Parathyroid adenoma (tissue), 2 donors: ENCODE results near the gene MAL.

ENCODE experiments used
- H2AFZ ChIP-seq: fragments of 300-600 bp; sonication (generic); one replicate; pipeline ENCODE4 v1.7.0; 2017; ENCODE audit warnings: antibody characterized with exemption, mild to moderate bottlenecking
- H3K27ac ChIP-seq: fragments of 300-600 bp; sonication (generic); one replicate; pipeline ENCODE4 v1.7.0; 2017
- H3K27me3 ChIP-seq: fragments of 300-600 bp; sonication (generic); one replicate; pipeline ENCODE4 v1.7.0; 2017; ENCODE audit warnings: low read length; ENCODE audit not compliant: control insufficient read depth, insufficient read depth
- H3K36me3 ChIP-seq: fragments of 300-600 bp; sonication (generic); one replicate; pipeline ENCODE4 v1.7.0; 2017; ENCODE audit warnings: low read length; ENCODE audit not compliant: control insufficient read depth, insufficient read depth
- H3K4me1 ChIP-seq: fragments of 300-600 bp; sonication (generic); one replicate; pipeline ENCODE4 v1.7.0; 2017; ENCODE audit warnings: control low read depth
- H3K4me2 ChIP-seq: fragments of 300-600 bp; sonication (generic); one replicate; pipeline ENCODE4 v1.7.0; 2017; ENCODE audit warnings: low read length
- H3K4me3 ChIP-seq: fragments of 300-600 bp; sonication (generic); one replicate; pipeline ENCODE4 v1.7.0; 2017; ENCODE audit warnings: low read depth, low read length
- H3K79me2 ChIP-seq: fragments of 300-600 bp; sonication (generic); one replicate; pipeline ENCODE4 v1.7.0; 2017; ENCODE audit warnings: control low read depth
- H3K9ac ChIP-seq: fragments of 300-600 bp; sonication (generic); one replicate; pipeline ENCODE4 v1.7.0; 2017; ENCODE audit warnings: mild to moderate bottlenecking
- H3K9me3 ChIP-seq: fragments of 300-600 bp; sonication (generic); one replicate; pipeline ENCODE4 v1.7.0; 2017; ENCODE audit warnings: low read length; ENCODE audit not compliant: control insufficient read depth
- TF ChIP-seq, protein P1 (sequence below): fragments of 300-600 bp; sonication (generic); IDR thresholded peaks from one replicate; pipeline ENCODE4 v1.7.0; 2017; ENCODE audit warnings: antibody characterized with exemption, mild to moderate bottlenecking
- donor health status: primary hyperparathyroidism.

Gene MAL

DNA sequence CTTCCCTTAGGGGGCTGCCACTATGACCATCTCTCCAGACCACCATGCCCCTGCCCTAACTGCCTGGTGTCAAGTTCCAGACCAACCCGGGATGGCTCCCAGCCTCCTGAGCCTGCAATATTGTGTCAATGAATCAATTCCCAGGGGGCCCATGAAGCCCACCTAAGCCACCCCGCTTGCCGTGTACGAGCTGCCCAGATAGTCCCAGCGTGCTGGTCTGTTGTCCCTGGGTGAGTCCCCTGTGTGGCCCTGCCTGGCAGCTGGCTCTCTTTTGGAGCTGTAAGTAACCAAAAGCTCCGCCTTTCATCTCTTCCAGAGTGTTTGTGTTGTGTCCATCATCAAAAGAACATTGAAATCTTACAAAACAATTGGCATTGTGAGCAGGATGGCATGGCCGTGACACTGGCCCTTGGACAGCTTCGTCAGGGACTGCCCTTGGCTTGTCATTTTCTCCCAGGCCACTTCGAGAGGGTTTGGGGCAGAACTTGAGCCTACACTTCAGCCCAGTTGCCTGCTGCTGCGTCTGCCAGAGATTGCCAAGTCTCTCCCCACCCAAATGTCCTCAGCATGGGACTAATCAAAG, 11.3 kb upstream of the MAL start:
- no peaks in the 10 kb centered on the region for H3K36me3 ChIP-seq
- H3K79me2 ChIP-seq = no peaks in the 10 kb centered on the region
- H3K9ac ChIP-seq = no peak overlapping the region
- no peak overlapping the region for H3K4me3 ChIP-seq
- H3K27me3 ChIP-seq = no peaks in the 10 kb centered on the region
- H3K27ac ChIP-seq = no peak overlapping the region
- H3K4me2 ChIP-seq = no peak overlapping the region
- H3K9me3 ChIP-seq = no peaks in the 10 kb centered on the region
- H2AFZ ChIP-seq = no peak overlapping the region
- no peaks in the 10 kb centered on the region for H3K4me1 ChIP-seq
- TF ChIP-seq, protein P1, sequence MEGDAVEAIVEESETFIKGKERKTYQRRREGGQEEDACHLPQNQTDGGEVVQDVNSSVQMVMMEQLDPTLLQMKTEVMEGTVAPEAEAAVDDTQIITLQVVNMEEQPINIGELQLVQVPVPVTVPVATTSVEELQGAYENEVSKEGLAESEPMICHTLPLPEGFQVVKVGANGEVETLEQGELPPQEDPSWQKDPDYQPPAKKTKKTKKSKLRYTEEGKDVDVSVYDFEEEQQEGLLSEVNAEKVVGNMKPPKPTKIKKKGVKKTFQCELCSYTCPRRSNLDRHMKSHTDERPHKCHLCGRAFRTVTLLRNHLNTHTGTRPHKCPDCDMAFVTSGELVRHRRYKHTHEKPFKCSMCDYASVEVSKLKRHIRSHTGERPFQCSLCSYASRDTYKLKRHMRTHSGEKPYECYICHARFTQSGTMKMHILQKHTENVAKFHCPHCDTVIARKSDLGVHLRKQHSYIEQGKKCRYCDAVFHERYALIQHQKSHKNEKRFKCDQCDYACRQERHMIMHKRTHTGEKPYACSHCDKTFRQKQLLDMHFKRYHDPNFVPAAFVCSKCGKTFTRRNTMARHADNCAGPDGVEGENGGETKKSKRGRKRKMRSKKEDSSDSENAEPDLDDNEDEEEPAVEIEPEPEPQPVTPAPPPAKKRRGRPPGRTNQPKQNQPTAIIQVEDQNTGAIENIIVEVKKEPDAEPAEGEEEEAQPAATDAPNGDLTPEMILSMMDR = no peak

- Histone ChIP-seq H3K27me3 (no peaks in the 10 kb centered on the region), H3K4me2 (no peak overlapping the region), H3K9me3 (no peaks in the 10 kb centered on the region), H3K36me3 (no peaks in the 10 kb centered on the region), H3K79me2 (no peaks in the 10 kb centered on the region), H3K9ac (no peak overlapping the region), H3K4me3 (no peak overlapping the region), H3K27ac (no peak overlapping the region), H3K4me1 (no peaks in the 10 kb centered on the region), H2AFZ (no peak overlapping the region)
- TF ChIP-seq, protein P1 = no peak
Measured at GRCh38 chr2:95015261-95015912, 10.1 kb upstream of the MAL start.

- Histone ChIP-seq H2AFZ (no peak overlapping the region), H3K27me3 (no peaks in the 10 kb centered on the region), H3K4me1 (no peaks in the 10 kb centered on the region), H3K9ac (no peak overlapping the region), H3K36me3 (no peaks in the 10 kb centered on the region), H3K4me2 (no peak overlapping the region), H3K4me3 (no peak overlapping the region), H3K9me3 (no peaks in the 10 kb centered on the region), H3K79me2 (no peaks in the 10 kb centered on the region), H3K27ac (no peak overlapping the region)
- TF ChIP-seq, protein P1 = no peak
Measured at GRCh38 chr2:95016616-95017015, 8.9 kb upstream of the MAL start.

GRCh38 chr2:95017071-95017501, 8.4 kb upstream of the MAL start:
- Histone ChIP-seq H3K27ac (no peak overlapping the region), H3K4me1 (no peaks in the 10 kb centered on the region), H3K36me3 (no peaks in the 10 kb centered on the region), H3K79me2 (no peaks in the 10 kb centered on the region), H3K9ac (no peak overlapping the region), H3K9me3 (no peaks in the 10 kb centered on the region), H3K4me2 (no peak overlapping the region), H3K27me3 (no peaks in the 10 kb centered on the region), H3K4me3 (no peak overlapping the region), H2AFZ (no peak overlapping the region)
- TF ChIP-seq, protein P1 = no peak

- no peak overlapping the region for H3K9ac ChIP-seq
- H3K27ac ChIP-seq = no peak overlapping the region
- no peaks in the 10 kb centered on the region for H3K36me3 ChIP-seq
- H3K9me3 ChIP-seq = no peaks in the 10 kb centered on the region
- H3K79me2 ChIP-seq = no peaks in the 10 kb centered on the region
- H3K4me2 ChIP-seq = no peak overlapping the region
- TF ChIP-seq, protein P1 = no peak
- H3K27me3 ChIP-seq = no peaks in the 10 kb centered on the region
- H2AFZ ChIP-seq = no peak overlapping the region
- H3K4me1 ChIP-seq = no peaks in the 10 kb centered on the region
- no peak overlapping the region for H3K4me3 ChIP-seq
Measured at GRCh38 chr2:95017836-95018235, 7.7 kb upstream of the MAL start.
